HL-60 (cell line): ENCODE results near the gene RPL36.

Experiments
- DNase-seq, 2 experiments: peaks; one replicate each; pipeline ENCODE4 v3.0.0-alpha.2; 2010 to 2020; ENCODE audit warnings: low read depth in 1 of 2, low spot score in 1 of 2
- H3K27ac ChIP-seq: fragments of 250-450 bp; sonication (Bioruptor Pico); replicated peaks from 2 replicates; pipeline ENCODE4 v1.5.1; 2020; ENCODE audit warnings: mild to moderate bottlenecking, moderate library complexity
- H3K27me3 ChIP-seq: fragments of 250-450 bp; sonication (Bioruptor Pico); 2 replicates; pipeline ENCODE4 v1.5.1; 2021; ENCODE audit warnings: mild to moderate bottlenecking, moderate library complexity; ENCODE audit not compliant: insufficient read depth, poor library complexity, severe bottlenecking
- H3K4me3 ChIP-seq: replicated peaks from 2 replicates; pipeline ENCODE4 v1.5.1; 2011; ENCODE audit warnings: mild to moderate bottlenecking, control low read depth, low read length; ENCODE audit not compliant: insufficient read depth
- CTCF ChIP-seq: IDR thresholded peaks from one replicate; pipeline ENCODE4 v1.5.1; 2011; ENCODE audit warnings: low read length, control low read depth, inconsistent platforms; ENCODE audit not compliant: insufficient read depth
- GABPA ChIP-seq: IDR thresholded peaks from 2 replicates; pipeline ENCODE4 v1.6.1; 2012; ENCODE audit warnings: low read depth
- POLR2AphosphoS5 ChIP-seq: IDR thresholded peaks from 2 replicates; pipeline ENCODE4 v1.6.1; 2012; ENCODE audit warnings: low read depth
- REST ChIP-seq: IDR thresholded peaks from 2 replicates; pipeline ENCODE4 v1.6.1; 2012; ENCODE audit warnings: low read depth; ENCODE audit not compliant: insufficient replicate concordance
- SPI1 ChIP-seq: IDR thresholded peaks from 2 replicates; pipeline ENCODE4 v1.6.1; 2012; ENCODE audit warnings: low read depth, mild to moderate bottlenecking, borderline replicate concordance

Gene RPL36

GRCh38 chr19:5684694-5685430 lies 5.2 kb upstream of the RPL36 start:
- Histone ChIP-seq H3K4me3 (no peak overlapping the region), H3K27me3 (no peaks in the 10 kb centered on the region), H3K27ac (no peak overlapping the region)
- no peak for DNase-seq
- no peak for TF ChIP-seq POLR2AphosphoS5
- TF ChIP-seq GABPA = no peak
- TF ChIP-seq REST = no peak
- no peak for TF ChIP-seq SPI1
- TF ChIP-seq CTCF = no peak

GRCh38 chr19:5686326-5686646 lies 3.8 kb upstream of the RPL36 start:
- Histone ChIP-seq H3K27me3 (no peaks in the 10 kb centered on the region), H3K4me3 (peak overlapping the region; percentile 70), H3K27ac (peak overlapping the region; percentile 69; the same call in 1 of the 2 replicates)
- TF ChIP-seq SPI1 (no peak), POLR2AphosphoS5 (no peak), GABPA (no peak), REST (no peak), CTCF (no peak)
- DNase-seq = no peak

- peak overlapping the region; percentile 70 for H3K4me3 ChIP-seq
- TF ChIP-seq CTCF (peak; percentile 78), POLR2AphosphoS5 (no peak)
- DNase-seq = peak; percentile 88 to 98
- no peaks in the 10 kb centered on the region for H3K27me3 ChIP-seq
- peak overlapping the region; percentile 69 for H3K27ac ChIP-seq
These were observed 3.3 kb upstream of the RPL36 start for GRCh38 chr19:5686647-5687359.
